Activated CD4-positive, alpha-beta T cell treated with anti-CD3 and anti-CD28 coated beads for 4 hours (primary cell): ENCODE data around the gene NECTIN2.
"Not testable (repeated sequence)": the region's sequence is repeated elsewhere in the genome, so short reads cannot be mapped to it uniquely, and the experiment has no call there.

ENCODE experiments used
- DNase-seq, 2 donors: peaks; one replicate each; pipeline ENCODE4 v3.0.0-alpha.2; 2020

The NECTIN2 gene

DNA sequence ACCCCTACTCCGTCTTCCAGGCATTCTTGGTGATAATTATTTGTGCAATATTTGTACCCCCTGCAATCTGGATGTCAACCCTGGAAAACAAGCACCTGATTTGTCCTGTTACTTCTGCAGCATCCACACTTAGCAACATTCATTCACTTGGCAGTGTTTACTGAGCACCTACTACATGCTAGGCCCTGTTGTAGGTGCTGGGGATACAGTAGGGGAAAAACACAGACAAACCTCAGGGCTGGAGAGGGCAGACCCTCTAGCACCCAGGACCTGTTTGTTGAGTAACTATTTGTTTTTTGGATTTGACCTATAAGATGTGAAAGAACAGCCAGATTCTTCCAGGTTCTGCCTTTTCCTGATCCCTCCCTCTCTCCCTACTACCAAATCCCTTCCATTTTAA, 9.5 kb downstream of the NECTIN2 start:
- DNase-seq: no peak

DNA sequence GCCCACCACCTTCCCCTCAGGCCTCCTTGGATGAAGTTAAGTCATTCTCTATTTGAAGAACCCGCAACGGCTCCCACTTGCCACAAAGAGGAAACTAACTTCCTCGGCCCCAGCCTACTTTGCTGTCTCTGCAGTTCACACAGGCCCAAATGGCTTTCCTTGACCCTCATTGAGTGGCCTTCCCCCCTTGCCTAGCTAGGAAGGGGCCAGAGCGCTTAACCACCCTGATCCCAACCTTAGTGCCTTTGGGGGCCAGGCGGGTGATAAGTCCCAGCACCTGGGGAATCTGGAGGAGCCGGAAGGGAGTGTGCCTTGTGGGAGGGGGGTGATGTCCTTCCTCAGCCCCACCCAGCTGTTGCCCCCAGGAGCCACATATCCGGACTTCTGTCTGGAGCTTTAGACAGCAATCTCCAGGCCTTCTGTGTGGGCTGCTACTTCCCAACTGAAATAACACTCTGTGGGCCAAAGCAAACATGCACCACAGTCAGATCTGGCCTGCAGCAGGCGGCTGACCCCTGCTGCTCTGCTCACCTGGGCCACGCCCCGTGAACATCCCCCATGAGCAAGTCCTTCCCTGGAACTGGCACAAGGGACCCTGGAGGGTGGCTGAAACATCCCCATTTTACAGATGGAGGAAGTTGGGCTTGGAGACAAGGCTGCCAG, 10.5 kb downstream of the NECTIN2 start:
- DNase-seq: no peak

DNA sequence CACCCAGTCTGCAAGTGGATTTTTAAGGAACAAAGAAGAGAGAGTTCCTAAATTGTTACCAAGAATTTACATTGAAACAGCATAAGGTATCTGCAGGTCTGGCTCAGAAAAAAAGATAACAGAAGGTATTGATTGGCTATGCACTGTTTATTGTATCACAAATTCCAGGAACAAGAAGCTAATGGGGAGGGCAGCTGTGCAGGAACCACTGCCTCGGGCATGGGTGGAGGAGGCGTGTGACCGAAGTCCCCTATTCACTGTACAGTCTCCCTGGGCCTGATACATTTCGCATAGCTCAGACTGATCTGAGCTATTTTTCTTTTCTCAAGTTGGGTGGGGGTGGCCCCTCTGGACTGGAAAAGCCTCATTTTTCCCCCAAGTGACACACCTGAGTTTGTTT, 11.7 kb downstream of the NECTIN2 start:
- DNase-seq: no peak

DNA sequence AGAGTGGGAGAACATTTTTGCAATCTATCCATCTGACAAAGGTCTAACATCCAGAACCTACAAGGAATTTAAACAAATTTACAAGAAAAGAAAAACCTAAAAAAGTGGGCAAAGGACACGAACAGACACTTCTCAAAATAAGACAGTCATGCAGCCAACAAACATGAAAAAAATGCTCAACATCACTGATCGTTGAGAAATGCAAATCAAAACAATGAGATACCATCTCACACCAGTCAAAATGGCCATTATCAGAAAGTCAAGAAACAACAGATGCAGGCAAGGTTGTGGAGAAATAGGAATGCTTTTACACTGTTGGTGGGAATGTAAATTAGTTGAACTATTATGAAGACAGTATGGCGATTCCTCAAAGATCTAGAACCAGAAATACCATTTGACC, 15.5 kb downstream of the NECTIN2 start:
- not testable (repeated sequence) for DNase-seq

DNA sequence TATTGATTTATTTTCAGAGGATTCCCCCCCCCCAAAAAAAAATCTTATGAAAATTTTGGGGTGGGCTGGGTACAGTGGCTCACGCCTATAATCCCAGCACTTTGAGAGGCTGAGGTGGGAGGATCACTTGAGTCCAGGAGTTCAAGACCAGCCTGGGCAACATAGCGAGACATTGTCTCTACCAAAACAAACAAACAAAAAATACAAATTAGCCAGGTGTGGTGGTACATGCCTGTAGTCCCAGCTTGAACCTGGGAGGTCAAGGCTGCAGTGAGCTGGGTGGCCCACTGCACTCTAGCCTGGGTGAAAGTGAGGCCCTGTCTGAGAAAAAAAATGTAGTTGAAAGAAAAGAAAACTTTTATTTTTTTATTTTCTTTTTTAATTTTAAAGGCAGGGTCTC, 17.9 kb downstream of the NECTIN2 start:
- DNase-seq: no peak

DNA sequence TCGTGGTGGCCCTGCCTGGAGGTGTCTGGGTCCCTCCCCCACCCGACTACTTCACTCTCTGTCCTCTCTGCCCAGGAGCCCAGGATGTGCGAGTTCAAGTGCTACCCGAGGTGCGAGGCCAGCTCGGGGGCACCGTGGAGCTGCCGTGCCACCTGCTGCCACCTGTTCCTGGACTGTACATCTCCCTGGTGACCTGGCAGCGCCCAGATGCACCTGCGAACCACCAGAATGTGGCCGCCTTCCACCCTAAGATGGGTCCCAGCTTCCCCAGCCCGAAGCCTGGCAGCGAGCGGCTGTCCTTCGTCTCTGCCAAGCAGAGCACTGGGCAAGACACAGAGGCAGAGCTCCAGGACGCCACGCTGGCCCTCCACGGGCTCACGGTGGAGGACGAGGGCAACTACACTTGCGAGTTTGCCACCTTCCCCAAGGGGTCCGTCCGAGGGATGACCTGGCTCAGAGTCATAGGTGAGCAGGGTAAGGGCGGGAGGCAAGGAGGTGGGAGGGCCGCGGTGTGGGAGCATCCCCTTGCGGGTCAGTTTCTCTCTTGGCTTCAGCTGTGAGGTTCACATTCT, 19.2 kb downstream of the NECTIN2 start:
- DNase-seq: no peak

DNA sequence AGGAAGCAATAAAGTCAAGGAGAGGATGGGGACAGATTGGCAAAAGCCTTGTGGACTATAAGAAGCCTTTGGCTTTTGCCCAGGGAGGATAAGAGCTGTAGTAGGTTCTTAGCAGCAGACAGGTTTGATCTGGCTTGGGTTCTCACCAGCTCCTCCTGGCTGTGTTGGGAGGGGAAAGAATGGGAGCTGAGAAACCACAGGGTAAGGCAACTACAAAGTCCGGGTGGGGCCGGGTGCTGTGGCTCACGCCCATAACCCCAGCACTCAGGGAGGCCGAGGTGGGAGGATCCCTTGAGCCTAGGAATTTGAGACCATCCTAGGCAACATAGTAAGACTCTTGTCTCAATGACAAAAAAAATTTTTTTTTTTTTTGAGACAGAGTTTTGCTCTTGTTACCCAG, 20.6 kb downstream of the NECTIN2 start:
- no peak for DNase-seq

DNA sequence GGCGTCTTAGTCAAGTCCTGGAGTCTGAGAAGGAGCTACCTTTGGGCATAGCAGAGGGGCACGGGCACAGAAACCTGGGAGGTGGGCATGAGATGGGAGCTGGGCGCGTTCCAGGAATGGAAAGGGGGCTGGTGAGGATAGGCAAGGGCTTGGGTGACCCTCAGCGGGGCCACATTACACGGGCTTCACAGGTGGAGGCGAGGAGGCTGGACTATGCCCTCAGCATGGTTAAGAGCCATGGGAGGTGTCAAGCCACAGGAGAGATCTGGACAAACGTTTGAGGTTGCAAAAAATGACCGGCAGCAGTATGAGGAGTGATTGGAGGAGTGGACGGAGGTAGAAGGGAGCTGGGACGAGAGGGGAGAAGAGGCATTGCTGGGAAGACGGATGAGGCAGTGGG, 21.5 kb downstream of the NECTIN2 start:
- DNase-seq: no peak

DNA sequence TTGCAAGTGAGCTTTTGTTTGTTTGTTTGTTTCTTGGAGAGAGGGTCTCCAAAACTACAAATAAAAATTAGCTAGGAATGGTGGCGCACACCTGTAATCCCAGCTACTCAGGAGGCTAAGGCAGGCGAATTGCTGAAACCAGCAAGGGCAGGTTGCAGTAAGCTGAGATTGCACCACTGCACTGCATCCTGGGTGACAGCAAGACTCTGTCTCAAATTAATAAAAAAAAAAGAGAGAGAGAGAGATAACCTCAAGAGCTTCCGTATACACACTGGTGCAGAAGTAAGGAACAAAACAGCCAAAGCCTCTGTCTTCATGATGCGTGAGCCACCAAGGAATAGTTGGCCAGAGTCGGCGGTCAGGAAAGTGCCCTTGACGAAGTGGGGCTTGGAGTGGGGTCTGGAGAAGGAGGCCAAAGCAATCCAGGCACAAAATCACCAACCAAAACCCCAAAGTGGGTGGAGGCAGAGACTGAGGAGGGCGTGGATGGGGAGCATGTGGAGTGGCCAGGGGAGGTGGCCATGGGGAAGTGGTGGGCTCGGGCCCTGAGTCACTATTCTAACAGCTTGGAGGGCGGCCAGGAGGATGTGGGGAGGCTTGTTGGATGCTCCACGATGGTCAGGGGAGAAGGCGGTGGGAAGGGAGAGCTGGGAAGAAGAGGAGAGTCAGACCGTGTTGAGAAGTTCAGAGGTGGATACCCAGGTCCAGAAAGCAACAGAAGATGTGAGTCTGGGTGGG, 23.8 kb downstream of the NECTIN2 start:
- no peak for DNase-seq

DNA sequence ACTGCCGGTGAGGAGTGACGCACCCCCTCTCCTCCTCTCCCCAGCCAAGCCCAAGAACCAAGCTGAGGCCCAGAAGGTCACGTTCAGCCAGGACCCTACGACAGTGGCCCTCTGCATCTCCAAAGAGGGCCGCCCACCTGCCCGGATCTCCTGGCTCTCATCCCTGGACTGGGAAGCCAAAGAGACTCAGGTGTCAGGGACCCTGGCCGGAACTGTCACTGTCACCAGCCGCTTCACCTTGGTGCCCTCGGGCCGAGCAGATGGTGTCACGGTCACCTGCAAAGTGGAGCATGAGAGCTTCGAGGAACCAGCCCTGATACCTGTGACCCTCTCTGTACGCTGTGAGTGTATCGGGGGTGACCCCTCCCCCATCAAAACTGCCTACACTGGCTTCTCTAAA, 25.7 kb downstream of the NECTIN2 start:
- DNase-seq: no peak

DNA sequence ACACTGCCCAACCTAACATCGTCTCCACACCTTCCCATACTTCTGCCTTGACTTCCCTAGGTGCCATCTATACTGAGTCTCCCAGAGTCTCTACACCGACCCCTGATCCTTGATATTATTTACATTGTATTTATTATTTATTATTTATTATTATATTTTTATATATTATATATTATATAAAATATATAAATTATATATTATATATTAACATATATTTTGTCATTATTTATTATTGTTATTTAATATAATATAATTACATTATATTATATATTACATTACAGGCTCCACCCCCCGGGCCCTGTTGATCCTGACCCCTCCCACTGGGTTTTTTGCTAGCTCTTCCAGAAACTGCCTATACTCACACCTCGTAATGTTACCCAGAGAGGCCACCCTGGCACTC, 26.6 kb downstream of the NECTIN2 start:
- no peak for DNase-seq

DNA sequence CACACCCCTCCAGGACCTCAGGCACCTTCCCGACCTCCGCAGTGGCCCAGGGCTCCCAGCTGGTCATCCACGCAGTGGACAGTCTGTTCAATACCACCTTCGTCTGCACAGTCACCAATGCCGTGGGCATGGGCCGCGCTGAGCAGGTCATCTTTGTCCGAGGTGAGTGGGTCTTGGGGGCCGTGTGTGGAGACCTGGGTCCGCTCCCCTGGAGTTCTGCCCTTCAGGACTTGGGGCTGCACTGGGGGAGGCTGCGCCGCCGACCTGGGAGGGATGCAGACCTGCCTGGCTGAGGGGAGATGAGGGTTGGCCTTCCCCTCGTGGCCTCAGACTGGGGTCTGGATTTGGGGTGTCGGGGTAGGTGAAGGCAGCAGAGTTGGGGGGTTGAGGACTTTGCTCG, 28.2 kb downstream of the NECTIN2 start:
- DNase-seq: no peak

DNA sequence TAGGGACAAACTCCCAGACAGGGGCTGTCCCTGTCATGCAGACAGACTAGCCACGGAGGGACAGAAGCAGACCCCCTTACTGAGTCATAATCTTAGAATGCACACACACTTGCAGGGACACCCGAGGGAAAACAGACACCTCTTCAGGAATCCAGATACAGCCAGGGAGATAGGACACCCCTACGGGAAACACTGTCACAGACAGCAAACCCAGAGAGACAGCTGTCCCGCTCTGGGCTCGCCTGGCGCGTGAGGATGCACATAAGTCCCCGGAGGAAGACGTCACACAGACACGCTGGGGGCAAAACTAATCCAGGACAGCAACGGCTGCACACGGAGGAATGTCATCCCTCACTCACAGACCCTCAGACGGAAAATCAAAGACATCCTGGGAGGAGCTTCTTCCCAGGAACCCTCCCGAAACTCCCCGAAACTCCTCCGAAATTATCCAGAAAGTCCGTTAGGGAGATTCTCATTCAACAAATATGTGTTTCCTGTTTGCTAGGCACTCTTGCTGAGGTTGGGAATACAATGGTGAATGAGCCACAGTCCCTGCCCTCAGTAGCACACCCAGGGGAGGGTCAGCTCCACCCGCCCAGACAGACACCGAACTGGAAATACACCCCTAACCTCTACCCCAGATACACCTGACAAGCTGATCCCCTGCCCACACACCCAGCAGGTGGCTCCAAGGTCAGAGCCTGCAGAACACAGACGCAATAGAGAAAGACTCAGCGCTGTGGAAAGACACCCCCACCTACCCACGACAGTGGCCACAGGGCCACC, 29.8 kb downstream of the NECTIN2 start:
- no peak for DNase-seq

DNA sequence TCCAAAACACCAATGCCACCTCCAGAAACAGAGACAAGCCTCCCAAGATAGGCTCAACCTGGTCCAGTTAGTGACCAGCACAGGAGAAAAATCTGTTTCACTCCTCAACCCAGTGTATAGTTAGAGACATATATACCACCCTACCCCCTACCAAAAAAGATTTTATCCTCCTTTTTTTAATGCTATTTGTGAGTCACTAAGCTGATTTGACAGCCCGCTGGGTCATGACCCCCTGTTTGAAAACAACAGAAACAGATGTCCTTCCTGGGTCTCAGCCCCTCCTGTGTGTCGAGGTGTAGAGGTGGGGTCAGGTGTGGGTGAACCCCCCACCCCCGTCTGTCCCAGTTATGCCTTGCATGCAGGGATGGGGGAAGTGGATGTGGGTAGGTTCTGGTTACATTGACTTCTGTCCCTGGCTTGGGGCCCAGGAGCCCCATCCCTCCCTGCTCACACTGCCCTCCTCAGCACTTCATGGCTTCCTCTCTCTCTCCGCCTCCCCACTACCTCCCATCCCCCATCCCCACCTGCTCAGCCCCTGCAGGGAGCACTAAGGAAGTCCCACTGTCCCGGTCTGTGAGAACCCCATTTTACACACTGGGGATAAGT, 30.9 kb downstream of the NECTIN2 start:
- DNase-seq: no peak

DNA sequence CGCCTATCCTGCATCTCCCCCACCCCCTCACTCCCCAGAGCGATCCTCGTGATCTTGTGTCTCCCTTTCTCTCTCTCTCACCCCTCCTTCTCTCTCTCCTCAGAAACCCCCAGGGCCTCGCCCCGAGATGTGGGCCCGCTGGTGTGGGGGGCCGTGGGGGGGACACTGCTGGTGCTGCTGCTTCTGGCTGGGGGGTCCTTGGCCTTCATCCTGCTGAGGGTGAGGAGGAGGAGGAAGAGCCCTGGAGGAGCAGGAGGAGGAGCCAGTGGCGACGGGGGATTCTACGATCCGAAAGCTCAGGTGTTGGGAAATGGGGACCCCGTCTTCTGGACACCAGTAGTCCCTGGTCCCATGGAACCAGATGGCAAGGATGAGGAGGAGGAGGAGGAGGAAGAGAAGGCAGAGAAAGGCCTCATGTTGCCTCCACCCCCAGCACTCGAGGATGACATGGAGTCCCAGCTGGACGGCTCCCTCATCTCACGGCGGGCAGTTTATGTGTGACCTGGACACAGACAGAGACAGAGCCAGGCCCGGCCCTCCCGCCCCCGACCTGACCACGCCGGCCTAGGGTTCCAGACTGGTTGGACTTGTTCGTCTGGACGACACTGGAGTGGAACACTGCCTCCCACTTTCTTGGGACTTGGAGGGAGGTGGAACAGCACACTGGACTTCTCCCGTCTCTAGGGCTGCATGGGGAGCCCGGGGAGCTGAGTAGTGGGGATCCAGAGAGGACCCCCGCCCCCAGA, 32.2 kb downstream of the NECTIN2 start:
- DNase-seq: no peak

DNA sequence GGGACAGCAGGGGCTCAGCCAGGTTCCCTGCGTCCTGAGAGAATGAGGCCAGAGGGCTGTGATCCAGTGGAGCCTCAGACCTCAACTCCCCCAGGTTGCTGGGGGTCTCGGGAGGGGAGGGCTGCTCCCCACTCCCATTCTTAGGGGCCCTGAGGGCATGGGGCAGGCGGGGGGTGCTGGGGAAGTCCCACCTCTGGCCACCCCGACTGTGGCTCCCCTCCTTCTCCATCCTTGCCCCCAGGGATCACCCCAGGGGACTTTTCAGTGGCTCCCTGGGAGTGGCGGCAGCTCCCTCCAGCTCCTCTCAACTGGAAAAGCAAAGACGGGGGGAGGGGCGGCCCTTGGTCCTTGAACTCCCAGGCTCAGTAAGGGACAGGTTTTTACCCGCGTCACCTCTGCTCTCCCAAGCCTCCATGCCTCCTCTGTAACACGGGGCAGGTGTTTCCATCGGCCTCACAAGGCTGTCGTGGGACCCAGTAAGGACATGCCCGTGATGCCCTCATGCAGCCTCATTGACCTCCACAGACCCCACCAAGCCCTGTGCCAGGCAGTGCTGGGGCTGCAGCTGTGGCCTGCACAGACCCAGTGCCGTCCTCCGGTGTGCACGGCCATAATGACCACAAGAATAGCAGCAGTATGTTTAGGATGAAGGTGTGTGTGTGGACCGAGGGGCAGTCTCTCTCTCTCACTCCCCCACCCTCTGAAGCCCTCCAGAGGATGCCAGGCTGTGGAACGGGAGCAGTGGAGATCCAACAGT, 33.4 kb downstream of the NECTIN2 start:
- DNase-seq: no peak

DNA sequence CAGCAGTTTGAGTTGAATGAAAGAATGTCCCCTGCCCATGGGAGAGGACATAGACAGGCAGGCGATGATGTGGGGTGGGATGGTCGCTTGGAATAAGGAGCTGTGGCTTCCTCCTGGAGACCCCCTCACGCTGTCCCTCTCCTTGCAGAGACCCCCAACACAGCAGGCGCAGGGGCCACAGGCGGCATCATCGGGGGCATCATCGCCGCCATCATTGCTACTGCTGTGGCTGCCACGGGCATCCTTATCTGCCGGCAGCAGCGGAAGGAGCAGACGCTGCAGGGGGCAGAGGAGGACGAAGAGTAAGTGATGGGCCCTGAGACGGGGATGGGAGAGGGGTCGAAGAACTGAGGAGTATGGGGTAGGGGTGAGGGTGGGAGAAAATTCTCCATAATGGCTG, 36.0 kb downstream of the NECTIN2 start:
- no peak for DNase-seq

DNA sequence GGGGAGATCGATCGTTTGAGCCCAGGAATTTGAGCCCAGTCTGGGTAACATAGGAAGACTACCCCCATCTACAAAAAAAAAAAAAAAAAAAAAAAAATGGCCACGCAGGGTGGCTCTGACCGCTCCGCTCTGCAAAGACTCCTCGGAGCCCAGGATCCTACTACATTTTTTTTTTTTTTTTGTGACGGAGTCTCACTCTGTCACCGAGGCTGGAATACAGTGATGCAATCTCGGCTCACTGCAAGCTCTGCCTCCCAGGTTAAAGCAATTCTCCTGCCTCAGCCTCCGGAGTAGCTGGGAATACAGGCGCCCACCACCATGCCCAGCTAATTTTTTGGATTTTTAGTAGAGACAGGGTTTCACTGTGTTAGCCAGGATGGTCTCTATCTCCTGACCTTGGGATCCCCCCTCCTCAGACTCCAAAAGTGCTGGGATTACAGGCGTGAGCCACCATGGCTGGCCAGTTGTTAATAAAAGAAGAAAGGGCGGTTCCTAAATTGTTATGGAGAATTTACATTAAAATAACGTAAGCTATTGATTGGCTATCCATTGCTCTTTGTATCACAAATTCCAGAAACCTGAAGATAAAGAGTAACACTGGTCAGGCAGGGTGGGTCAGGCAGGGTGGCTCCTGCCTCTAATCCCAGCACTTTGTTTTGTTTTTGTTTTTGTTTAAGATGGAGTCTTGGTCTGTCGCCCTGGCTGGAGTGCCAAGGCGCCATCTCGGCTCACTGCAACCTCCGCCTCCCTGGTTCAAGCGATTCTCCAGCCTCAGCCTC, 36.7 kb downstream of the NECTIN2 start:
- DNase-seq: not testable (repeated sequence)

DNA sequence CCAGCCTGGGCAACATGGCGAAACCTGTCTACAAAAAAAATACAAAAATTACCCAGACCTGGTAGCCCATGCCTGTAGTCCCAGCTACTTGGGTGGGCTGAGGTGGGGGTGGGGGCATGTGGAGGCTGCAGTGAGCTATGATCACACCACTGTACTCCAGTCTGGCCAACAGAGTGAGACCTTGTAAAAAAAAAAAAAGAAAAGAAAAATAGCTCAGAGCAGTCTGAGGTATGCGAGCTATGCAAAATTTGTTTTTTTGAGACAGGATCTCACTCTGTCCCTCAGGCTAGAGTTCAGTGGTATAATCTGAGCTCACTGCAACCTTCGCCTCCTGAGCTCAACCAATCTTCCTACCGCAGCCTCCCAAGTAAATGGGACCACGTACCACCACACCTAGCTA, 37.8 kb downstream of the NECTIN2 start:
- no peak for DNase-seq

DNA sequence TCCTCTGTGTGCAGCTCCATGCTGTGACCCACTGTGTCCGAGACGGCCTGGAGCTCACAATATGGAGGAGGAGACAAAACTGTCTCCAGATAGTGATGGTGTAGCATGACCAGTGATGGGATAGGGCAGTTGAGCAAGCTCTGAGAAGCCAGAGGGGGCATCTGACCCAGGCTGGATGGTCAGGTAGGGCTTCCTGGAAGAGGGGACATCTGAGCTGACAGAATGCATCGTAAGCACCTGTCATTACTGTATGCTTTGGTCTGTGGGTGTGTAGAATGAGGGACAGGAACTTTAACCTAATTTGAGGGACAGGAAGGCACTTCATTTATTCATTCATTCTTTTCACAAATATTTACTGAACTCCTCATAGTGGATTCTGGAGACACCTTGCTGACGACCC, 38.5 kb downstream of the NECTIN2 start:
- DNase-seq: no peak

DNA sequence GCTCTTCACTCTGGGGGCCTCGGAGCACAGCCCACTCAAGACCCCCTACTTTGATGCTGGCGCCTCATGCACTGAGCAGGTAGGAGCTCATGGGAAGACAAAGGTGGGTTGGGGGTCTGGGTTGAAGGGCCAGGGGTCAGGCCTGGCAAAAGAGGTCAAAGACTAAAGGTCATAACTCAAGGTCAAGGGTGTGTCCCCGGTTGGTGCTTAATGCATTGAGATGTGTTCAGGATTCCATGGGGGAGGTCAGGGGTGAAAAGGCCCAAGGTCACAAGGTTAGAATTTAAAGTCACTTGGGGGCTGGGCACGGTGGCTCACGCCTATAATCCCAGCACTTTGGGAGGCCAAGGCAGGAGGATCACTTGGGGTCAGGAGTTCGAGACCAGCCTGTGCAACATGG, 40.0 kb downstream of the NECTIN2 start:
- DNase-seq: no peak
